AG04450 (cell line): ENCODE results near the gene TESK1. TPM values are rescaled to one million over a fixed set of nuclear protein-coding genes. Genes with fewer than 3 reads are reported as not detected.

Experiments used
- CTCF ChIA-PET: fragments of 300-600, 350-600 bp; formaldehyde crosslinking; extraction: SDS; loops from one replicate; lab custom pipeline; 2022; ENCODE audit warnings: antibody characterized with exemption, inconsistent platforms; lab: Charles Lee
- POLR2A ChIA-PET: fragments of 350-600 bp; formaldehyde crosslinking; extraction: SDS; loops from one replicate; lab custom pipeline; 2021; ENCODE audit warnings: antibody characterized with exemption, inconsistent platforms; lab: Yijun Ruan, JAX
- DNase-seq: peaks from one replicate; pipeline ENCODE4 v3.0.0-alpha.2; 2011; ENCODE audit warnings: low read depth, low spot score
- H3K27ac ChIP-seq: one replicate; pipeline ENCODE4 v1.5.1; 2012; ENCODE audit warnings: low read depth, low read length, control low read depth
- H3K27me3 ChIP-seq: one replicate; pipeline ENCODE4 v1.6.0; 2012; ENCODE audit warnings: low read length; ENCODE audit not compliant: control insufficient read depth, insufficient read depth
- H3K4me3 ChIP-seq: 2 replicates; pipeline ENCODE4 v1.5.1; 2011; ENCODE audit warnings: mild to moderate bottlenecking, low read depth, low read length, control low read depth
- H3K9me3 ChIP-seq: 2 replicates; pipeline ENCODE4 v1.5.1; 2012; ENCODE audit warnings: low read length; ENCODE audit not compliant: control insufficient read depth, insufficient read depth
- CTCF ChIP-seq: IDR thresholded peaks from 2 replicates; pipeline ENCODE4 v1.5.1; 2011; ENCODE audit warnings: low read depth, low read length, control low read depth, inconsistent platforms
- polyA plus RNA-seq: library from polyadenylated mRNA; depleted of rRNA; stranded (reverse); fragments of >200 nt; gene quantifications from 2 replicates; pipeline ENCODE4 v1.2.3, GENCODE V29; 2011

TESK1 gene
- polyA plus RNA-seq, 1 experiment = 12.8 TPM

- ChIA-PET CTCF (interaction anchor here (8.6 kb wide), 1 partner anchor 80 kb away, joined by 151 read pairs; no protein-coding TSS in a partner anchor), POLR2A (interaction anchor here (1.1 kb wide), 1 partner anchor 80 kb away, joined by 3 read pairs; no protein-coding TSS in a partner anchor)
- no peak for TF ChIP-seq CTCF
- DNase-seq = no peak
- Histone ChIP-seq H3K27me3 (no peaks in the 10 kb centered on the region), H3K4me3 (no peak overlapping the region), H3K9me3 (no peaks in the 10 kb centered on the region), H3K27ac (no peak overlapping the region)
These were observed 46.9 kb upstream of the TESK1 start for GRCh38 chr9:35558185-35558584.

GRCh38 chr9:35559792-35560530 is 45.1 kb upstream of the TESK1 start:
- DNase-seq = no peak
- H3K9me3 ChIP-seq = no peaks in the 10 kb centered on the region
- POLR2A ChIA-PET = interaction anchor here (0.6 to 1.3 kb wide), 3 partner anchors 9 to 444 kb away, joined by 3 read pairs; partner anchors contain the start of genes ATOSB and RUSC2
- CTCF ChIA-PET = interaction anchor here (0.9 kb wide), 1 partner anchor 231 kb away, joined by 3 read pairs; no protein-coding TSS in a partner anchor
- no peaks in the 10 kb centered on the region for H3K27me3 ChIP-seq
- no peak overlapping the region for H3K4me3 ChIP-seq
- no peak for TF ChIP-seq CTCF
- H3K27ac ChIP-seq = no peak overlapping the region

GRCh38 chr9:35560625-35561337 is 44.3 kb upstream of the TESK1 start:
- no peak for DNase-seq

GRCh38 chr9:35561468-35562261 is 43.4 kb upstream of the TESK1 start:
- no peak overlapping the region for H3K4me3 ChIP-seq
- TF ChIP-seq CTCF = no peak
- H3K9me3 ChIP-seq = no peaks in the 10 kb centered on the region
- ChIA-PET CTCF (interaction anchor here (0.5 kb wide), 1 partner anchor 49 kb away, joined by 3 read pairs; no protein-coding TSS in a partner anchor), POLR2A (interaction anchor here (1.3 kb wide), 1 partner anchor 446 kb away, joined by 3 read pairs; the partner anchor contains the start of gene ATOSB)
- no peak overlapping the region for H3K27ac ChIP-seq
- no peak for DNase-seq
- no peaks in the 10 kb centered on the region for H3K27me3 ChIP-seq

More at GRCh38 chr9:35560625-35561337, 44.3 kb upstream of the TESK1 start:
- no peak for TF ChIP-seq CTCF
- Histone ChIP-seq H3K9me3 (no peaks in the 10 kb centered on the region), H3K27ac (no peak overlapping the region), H3K4me3 (no peak overlapping the region), H3K27me3 (no peaks in the 10 kb centered on the region)
- CTCF ChIA-PET = interaction anchor here (0.9 kb wide), 1 partner anchor 230 kb away, joined by 3 read pairs; no protein-coding TSS in a partner anchor
- POLR2A ChIA-PET = interaction anchor here (1.3 kb wide), 1 partner anchor 445 kb away, joined by 3 read pairs; the partner anchor contains the start of gene ATOSB
